B cell (primary cell): ENCODE measurements around the gene STRADB. TPM values are rescaled to one million over a fixed set of nuclear protein-coding genes. Genes with fewer than 3 reads are reported as not detected.
"Not testable (repeated sequence)": the region's sequence is repeated elsewhere in the genome, so short reads cannot be mapped to it uniquely, and the experiment has no call there.

Experiments used
- ATAC-seq: fragments of 200-7000 bp; cut with Tn5 transposase; one replicate; pipeline ENCODE4 v1.10.0; 2021; ENCODE audit warnings: low read depth, mild to moderate bottlenecking, moderate number of reproducible peaks, moderate library complexity
- CTCF ChIA-PET: fragments of 350-600 bp; sonication (Branson Sonifier 250); formaldehyde crosslinking; loops from one replicate; lab custom pipeline; 2021; ENCODE audit warnings: antibody characterized with exemption, inconsistent platforms; lab: Charles Lee
- POLR2A ChIA-PET: fragments of 350-600 bp; sonication (Branson Sonifier 250); formaldehyde crosslinking; loops from one replicate; lab custom pipeline; 2021; ENCODE audit warnings: antibody characterized with exemption; lab: Charles Lee
- DNase-seq: peaks from one replicate; pipeline ENCODE4 v3.0.0; 2013
- H2AFZ ChIP-seq: 2 replicates; pipeline ENCODE4 v1.6.1; 2012; ENCODE audit warnings: mild to moderate bottlenecking, low read depth, low read length; ENCODE audit not compliant: insufficient read depth, poor library complexity, severe bottlenecking
- H3K27ac ChIP-seq, 2 donors: 1 replicate in 1 of 2; 2 replicates in 1 of 2; pipeline ENCODE4 v1.5.1; 2012 to 2013; ENCODE audit warnings: low read length in 2 of 2, mild to moderate bottlenecking in 2 of 2, moderate library complexity in 1 of 2
- H3K27me3 ChIP-seq, 4 experiments: fragments of 200-600 bp in 1 of 4; sonication (generic) in 1 of 4; replicated peaks in 1 of 4; 1 replicate in 2 of 4; 2 replicates in 2 of 4; pipeline versions ENCODE4 v1.6.1 to v1.7.0; 2013 to 2016; ENCODE audit warnings: low read length in 3 of 4, mild to moderate bottlenecking in 2 of 4, mixed read lengths in 1 of 4, moderate library complexity in 1 of 4; ENCODE audit not compliant: insufficient read depth in 4 of 4, control insufficient read depth in 3 of 4; ENCODE audit errors: control extremely low read depth in 1 of 4
- H3K36me3 ChIP-seq, 2 experiments: replicated peaks in 1 of 2; 1 replicate in 1 of 2; 2 replicates in 1 of 2; pipeline versions ENCODE4 v1.6.1 to v1.7.1; 2013; ENCODE audit warnings: low read length in 1 of 2; ENCODE audit not compliant: insufficient read depth in 2 of 2, control insufficient read depth in 1 of 2; ENCODE audit errors: control extremely low read depth in 1 of 2, extremely low read depth in 1 of 2
- H3K4me1 ChIP-seq, 2 donors: fragments of 200-600 bp in 1 of 2; sonication (generic) in 1 of 2; 1 replicate in 1 of 2; 2 replicates in 1 of 2; pipeline versions ENCODE4 v1.5.1 to v1.6.1; 2013 to 2017; ENCODE audit warnings: low read length in 2 of 2; ENCODE audit not compliant: control insufficient read depth in 2 of 2, insufficient read depth in 2 of 2
- H3K4me2 ChIP-seq: replicated peaks from 2 replicates; pipeline ENCODE3; 2012; ENCODE audit warnings: mild to moderate bottlenecking, low read depth, low read length; ENCODE audit not compliant: poor library complexity, severe bottlenecking
- H3K4me3 ChIP-seq, 5 experiments: fragments of 200-600 bp in 1 of 5; sonication (generic) in 1 of 5; 1 replicate in 3 of 5; 2 replicates in 2 of 5; pipeline versions ENCODE4 v1.5.1 to v1.7.0; 2011 to 2016; ENCODE audit warnings: low read length in 4 of 5, mild to moderate bottlenecking in 4 of 5, low read depth in 2 of 5, control low read depth in 1 of 5, moderate library complexity in 1 of 5; ENCODE audit not compliant: insufficient read depth in 1 of 5; ENCODE audit errors: control extremely low read depth in 1 of 5, extremely low read depth in 1 of 5
- H3K79me2 ChIP-seq: fragments of 200-600 bp; sonication (generic); one replicate; pipeline ENCODE4 v1.6.0; 2016; ENCODE audit warnings: low read length; ENCODE audit not compliant: control insufficient read depth, insufficient read depth
- H3K9ac ChIP-seq: fragments of 200-600 bp; sonication (generic); 2 replicates; pipeline ENCODE4 v1.6.1; 2017; ENCODE audit warnings: mild to moderate bottlenecking, low read length, moderate library complexity
- H3K9me3 ChIP-seq, 3 donors: one replicate each; pipeline versions ENCODE4 v1.6.1 to v1.7.1; 2013; ENCODE audit warnings: low read length in 2 of 3; ENCODE audit not compliant: control insufficient read depth in 2 of 3, insufficient read depth in 1 of 3; ENCODE audit errors: control extremely low read depth in 1 of 3
- H4K20me1 ChIP-seq: 2 replicates; pipeline ENCODE4 v1.6.0; 2012; ENCODE audit warnings: mild to moderate bottlenecking, low read length; ENCODE audit not compliant: insufficient read depth, control insufficient read depth, poor library complexity, severe bottlenecking
- H3K27ac Mint-ChIP-seq: one replicate; pipeline ENCODE4 v1.8.0; 2021; ENCODE audit warnings: mixed read lengths
- H3K27me3 Mint-ChIP-seq: one replicate; pipeline ENCODE4 v1.8.0; 2021; ENCODE audit warnings: mixed read lengths
- H3K4me1 Mint-ChIP-seq: one replicate; pipeline ENCODE4 v1.8.0; 2021; ENCODE audit warnings: mixed read lengths
- H3K4me3 Mint-ChIP-seq: one replicate; pipeline ENCODE4 v1.8.0; 2021; ENCODE audit warnings: mixed read lengths
- H3K9me3 Mint-ChIP-seq: one replicate; pipeline ENCODE4 v1.8.0; 2022; ENCODE audit warnings: mixed read lengths; ENCODE audit not compliant: insufficient read depth
- WGBS: methylation state at CpG from one replicate; pipeline ENCODE4 v1.1.5; 2013; ENCODE audit warnings: missing lambda C conversion rate; ENCODE audit not compliant: insufficient coverage; 5-methylcytosine and 5-hydroxymethylcytosine counted together
- intact Hi-C: fragments of 100-400 bp; cut with micrococcal nuclease; formaldehyde crosslinking; loops from one replicate; pipeline ENCODE4 v1.10.0; 2022
- polyA plus RNA-seq: library from polyadenylated mRNA; depleted of rRNA; stranded (reverse); fragments of >200 nt; gene quantifications from 2 replicates; pipeline ENCODE4 v1.2.3, GENCODE V29; 2012
- total RNA-seq, 2 donors: library from RNA; stranded (reverse); fragments of 120-200 nt in 1 of 2; gene quantifications; 1 replicate in 1 of 2; 2 replicates in 1 of 2; pipeline versions ENCODE4 v1.2.3 to v1.2.4, GENCODE V29; 2013 to 2022

STRADB gene
- total and polyA plus RNA-seq, 2 donors (not counting 1 experiment from before 2014, with no cell fraction given) = 17.2 to 17.5 TPM

- H3K79me2 ChIP-seq = peaks cover 64% of the 10 kb centered on the region
- H4K20me1 ChIP-seq = peaks cover 22% of the 10 kb centered on the region
- 94% methylated on average over 6 of the region's 6 CpGs for WGBS
- H2AFZ ChIP-seq, H3K4me2 ChIP-seq, H3K4me3 ChIP-seq, H3K4me3 Mint-ChIP-seq, H3K27ac ChIP-seq, ATAC-seq, H3K9me3 ChIP-seq, H3K27me3 ChIP-seq, H3K9ac ChIP-seq, CTCF ChIA-PET, POLR2A ChIA-PET, H3K9me3 Mint-ChIP-seq, DNase-seq, intact Hi-C loops, H3K27me3 Mint-ChIP-seq, H3K27ac Mint-ChIP-seq, H3K36me3 ChIP-seq: not testable (repeated sequence)
- H3K4me1 Mint-ChIP-seq = peaks cover 38% of the 10 kb centered on the region
- peaks cover 17 to 22% of the 10 kb centered on the region in 2 donors for H3K4me1 ChIP-seq
These were observed 21.7 kb upstream of the STRADB start for GRCh38 chr2:201429835-201430234.

GRCh38 chr2:201430322-201430721, 21.2 kb upstream of the STRADB start:
- H3K36me3 ChIP-seq, DNase-seq, CTCF ChIA-PET, H3K9ac ChIP-seq, H2AFZ ChIP-seq, POLR2A ChIA-PET, H3K4me2 ChIP-seq, intact Hi-C loops, H3K27me3 Mint-ChIP-seq, H3K27ac ChIP-seq, H3K4me3 Mint-ChIP-seq, H3K9me3 ChIP-seq, H3K27ac Mint-ChIP-seq, H3K4me3 ChIP-seq, H3K9me3 Mint-ChIP-seq, H3K27me3 ChIP-seq, ATAC-seq: not testable (repeated sequence)
- Histone ChIP-seq H3K79me2 (peaks cover 69% of the 10 kb centered on the region), H3K4me1 (peaks cover 17 to 22% of the 10 kb centered on the region in 2 donors), H4K20me1 (peaks cover 22% of the 10 kb centered on the region)
- peaks cover 38% of the 10 kb centered on the region for H3K4me1 Mint-ChIP-seq
- 98% methylated on average over 12 of the region's 12 CpGs for WGBS
